Kidney epithelial cell (primary cell): ENCODE results near the gene GOT1. TPM values are rescaled to one million over a fixed set of nuclear protein-coding genes. Genes with fewer than 3 reads are reported as not detected.

Experiments used
- DNase-seq: peaks from one replicate; pipeline ENCODE4 v3.0.0-alpha.2; 2010; ENCODE audit warnings: low read depth
- H3K27me3 ChIP-seq: 2 replicates; pipeline ENCODE4 v1.6.0; 2011; ENCODE audit warnings: low read length; ENCODE audit not compliant: control insufficient read depth, insufficient read depth
- H3K36me3 ChIP-seq: 2 replicates; pipeline ENCODE4 v1.5.1; 2011; ENCODE audit warnings: low read length; ENCODE audit not compliant: control insufficient read depth, insufficient read depth
- H3K4me3 ChIP-seq: 2 replicates; pipeline ENCODE4 v1.5.1; 2011; ENCODE audit warnings: low read depth, mild to moderate bottlenecking, control low read depth, low read length
- CTCF ChIP-seq: IDR thresholded peaks from 2 replicates; pipeline ENCODE4 v1.5.1; 2011; ENCODE audit warnings: mild to moderate bottlenecking, moderate library complexity, low read length, control low read depth, inconsistent platforms; ENCODE audit not compliant: insufficient read depth, poor library complexity, severe bottlenecking
- total RNA-seq: library from RNA; depleted of rRNA; stranded (reverse); fragments of >200 nt; gene quantifications from 2 replicates; pipeline ENCODE4 v1.2.3, GENCODE V29; 2015

Gene GOT1
- total RNA-seq, 1 donor from 2014 or later = 73.7 TPM

GRCh38 chr10:99418910-99419624 lies 11.4 kb downstream of the GOT1 start:
- no peak for DNase-seq
- Histone ChIP-seq H3K36me3 (no peaks in the 10 kb centered on the region), H3K27me3 (no peaks in the 10 kb centered on the region), H3K4me3 (no peak overlapping the region)
- no peak for TF ChIP-seq CTCF

GRCh38 chr10:99412099-99412498 lies 18.3 kb downstream of the GOT1 start:
- DNase-seq = no peak
- no peaks in the 10 kb centered on the region for H3K27me3 ChIP-seq
- no peak for TF ChIP-seq CTCF
- H3K36me3 ChIP-seq = no peaks in the 10 kb centered on the region
- H3K4me3 ChIP-seq = no peak overlapping the region

- no peaks in the 10 kb centered on the region for H3K27me3 ChIP-seq
- no peak for DNase-seq
- H3K4me3 ChIP-seq = no peak overlapping the region
- TF ChIP-seq CTCF = no peak
- no peaks in the 10 kb centered on the region for H3K36me3 ChIP-seq
Observed at GRCh38 chr10:99411546-99411945, 18.9 kb downstream of the GOT1 start.

- DNase-seq = no peak
- no peak for TF ChIP-seq CTCF
- Histone ChIP-seq H3K27me3 (no peaks in the 10 kb centered on the region), H3K4me3 (no peak overlapping the region), H3K36me3 (no peaks in the 10 kb centered on the region)
Observed at GRCh38 chr10:99410876-99411275, 19.5 kb downstream of the GOT1 start.

GRCh38 chr10:99410146-99410545 lies 20.3 kb downstream of the GOT1 start:
- no peak overlapping the region for H3K4me3 ChIP-seq
- peaks cover 2% of the 10 kb centered on the region for H3K36me3 ChIP-seq
- no peak for DNase-seq
- no peaks in the 10 kb centered on the region for H3K27me3 ChIP-seq
- TF ChIP-seq CTCF = no peak

GRCh38 chr10:99406149-99406548 lies 24.3 kb downstream of the GOT1 start:
- no peak for DNase-seq
- TF ChIP-seq CTCF = no peak
- Histone ChIP-seq H3K36me3 (peaks cover 2% of the 10 kb centered on the region), H3K27me3 (no peaks in the 10 kb centered on the region), H3K4me3 (no peak overlapping the region)
